Kidney (tissue), 14 donors: ENCODE data around the gene ITPKC. TPM values are rescaled to one million over a fixed set of nuclear protein-coding genes. Genes with fewer than 3 reads are reported as not detected.

ENCODE experiments used
- DNase-seq, 5 donors: peaks; one replicate each; pipeline ENCODE4 v3.0.0-alpha.2; 2013 to 2020
- FAIRE-seq: peaks from 2 replicates; lab custom pipeline; 2012; peaks lifted over from hg19 to GRCh38; lab: Jason Lieb, UNC
- H3K27ac ChIP-seq, 2 donors: one replicate each; pipeline ENCODE4 v1.7.0; 2013; ENCODE audit warnings: low read depth in 2 of 2, low read length in 2 of 2, inconsistent platforms in 1 of 2
- H3K27me3 ChIP-seq: one replicate; pipeline ENCODE4 v1.7.1; 2013; ENCODE audit warnings: low read length, inconsistent platforms; ENCODE audit not compliant: control insufficient read depth, insufficient read depth
- H3K36me3 ChIP-seq, 3 donors: one replicate each; pipeline versions ENCODE4 v1.7.0 to v1.7.1; 2013; ENCODE audit warnings: low read length in 3 of 3, control low read depth in 1 of 3, inconsistent platforms in 1 of 3; ENCODE audit not compliant: insufficient read depth in 3 of 3, control insufficient read depth in 2 of 3
- H3K4me1 ChIP-seq, 3 donors: one replicate each; pipeline versions ENCODE4 v1.7.0 to v1.7.1; 2013; ENCODE audit warnings: low read length in 3 of 3, inconsistent platforms in 1 of 3, low read depth in 1 of 3; ENCODE audit not compliant: control insufficient read depth in 2 of 3, insufficient read depth in 2 of 3
- H3K4me3 ChIP-seq, 3 donors: one replicate each; pipeline versions ENCODE4 v1.7.0 to v1.8.1; 2013; ENCODE audit warnings: low read length in 3 of 3, control low read depth in 1 of 3, inconsistent platforms in 1 of 3
- H3K9ac ChIP-seq, 3 donors: one replicate each; pipeline versions ENCODE4 v1.7.0 to v1.7.1; 2013; ENCODE audit warnings: low read length in 3 of 3, control low read depth in 1 of 3, inconsistent platforms in 1 of 3
- H3K9me3 ChIP-seq, 3 donors: one replicate each; pipeline versions ENCODE4 v1.7.0 to v1.7.1; 2013; ENCODE audit warnings: low read length in 3 of 3, control low read depth in 1 of 3, inconsistent platforms in 1 of 3; ENCODE audit not compliant: control insufficient read depth in 2 of 3, insufficient read depth in 1 of 3
- intact Hi-C: fragments of 100-400 bp; cut with DNase I; formaldehyde crosslinking; loops from one replicate; pipeline ENCODE4 v1.11.1; 2022
- polyA plus RNA-seq: library from polyadenylated mRNA; stranded (reverse); fragments of 350-450 nt; fragmentation: Illumina TruSeq; extraction: RNeasy Lipid Tissue Mini Kit (QIAGEN cat#74804); gene quantifications from one replicate; pipeline ENCODE4 v1.2.3, GENCODE V29; 2014; ENCODE audit warnings: low read depth, low replicate concordance; ENCODE audit not compliant: insufficient read depth
- total RNA-seq: library from RNA; stranded (reverse); fragmentation: NEBNext Ultra II Directional; extraction: Animal tissue kit (Norgen Biotek cat#: 25700); gene quantifications from one replicate; pipeline ENCODE4 v1.2.1, GENCODE V29; 2021
- TF ChIP-seq, protein P1 (sequence below): IDR thresholded peaks from 3 replicates; pipeline ENCODE4 v1.5.1; 2012; ENCODE audit warnings: mild to moderate bottlenecking, moderate library complexity, borderline replicate concordance; ENCODE audit not compliant: insufficient read depth; ENCODE audit errors: extremely low read depth
- donor health status: control.
- donor health status: control.
- donor health status: control.
- donor health status: control.
- donor health status: control.
- donor health status: DM: yes; HTN: yes; CAD: no.
- donor health status: Normal renal cell carcinoma (clear cell type).

Gene ITPKC
- total and polyA plus RNA-seq, 2 donors from 2014 or later, result 14.3 to 27.9 TPM

DNA sequence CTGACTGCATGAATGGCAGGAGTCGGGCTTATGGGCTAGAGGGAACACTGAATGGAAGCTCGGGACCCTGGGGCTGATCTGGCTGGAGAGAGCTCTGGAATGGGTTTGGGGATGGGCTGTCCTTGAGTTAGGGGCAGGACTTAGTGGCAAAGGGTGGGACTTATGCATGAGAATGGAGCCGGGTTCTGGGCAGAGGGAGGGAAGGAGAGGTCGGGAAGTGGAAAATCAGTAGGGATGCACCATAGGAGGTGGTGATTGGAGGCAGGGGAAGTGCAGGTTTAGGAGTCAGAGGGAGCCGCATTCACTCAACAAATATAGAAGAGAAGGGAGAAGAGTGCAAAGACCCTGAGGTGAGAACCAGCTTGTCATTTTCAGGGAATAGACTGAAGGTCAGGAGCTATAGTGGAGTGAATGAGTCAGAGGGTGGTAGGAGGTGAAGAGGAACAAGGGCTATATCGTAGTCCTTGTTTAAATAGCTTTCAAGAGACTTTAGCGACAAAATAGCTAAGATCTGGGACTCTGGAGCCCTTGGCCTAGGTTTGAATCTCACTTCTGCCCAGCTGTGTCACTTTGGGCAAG is 61.9 kb downstream of the ITPKC start:
- no peaks in the 10 kb centered on the region for H3K9me3 ChIP-seq
- intact Hi-C loops, result no loop called here
- TF ChIP-seq, protein P1, sequence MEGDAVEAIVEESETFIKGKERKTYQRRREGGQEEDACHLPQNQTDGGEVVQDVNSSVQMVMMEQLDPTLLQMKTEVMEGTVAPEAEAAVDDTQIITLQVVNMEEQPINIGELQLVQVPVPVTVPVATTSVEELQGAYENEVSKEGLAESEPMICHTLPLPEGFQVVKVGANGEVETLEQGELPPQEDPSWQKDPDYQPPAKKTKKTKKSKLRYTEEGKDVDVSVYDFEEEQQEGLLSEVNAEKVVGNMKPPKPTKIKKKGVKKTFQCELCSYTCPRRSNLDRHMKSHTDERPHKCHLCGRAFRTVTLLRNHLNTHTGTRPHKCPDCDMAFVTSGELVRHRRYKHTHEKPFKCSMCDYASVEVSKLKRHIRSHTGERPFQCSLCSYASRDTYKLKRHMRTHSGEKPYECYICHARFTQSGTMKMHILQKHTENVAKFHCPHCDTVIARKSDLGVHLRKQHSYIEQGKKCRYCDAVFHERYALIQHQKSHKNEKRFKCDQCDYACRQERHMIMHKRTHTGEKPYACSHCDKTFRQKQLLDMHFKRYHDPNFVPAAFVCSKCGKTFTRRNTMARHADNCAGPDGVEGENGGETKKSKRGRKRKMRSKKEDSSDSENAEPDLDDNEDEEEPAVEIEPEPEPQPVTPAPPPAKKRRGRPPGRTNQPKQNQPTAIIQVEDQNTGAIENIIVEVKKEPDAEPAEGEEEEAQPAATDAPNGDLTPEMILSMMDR, result no peak
- H3K36me3 ChIP-seq, result no peaks in the 10 kb centered on the region
- H3K9ac ChIP-seq, result peak overlapping the region in 2 of 3 donors; percentile 2 to 11
- H3K4me3 ChIP-seq, result peak overlapping the region; percentile 64 to 99 (median 72)
- DNase-seq (no peak), FAIRE-seq (no peak)
- no peaks in the 10 kb centered on the region for H3K27me3 ChIP-seq
- peak overlapping the region; percentile 96 to 99 for H3K27ac ChIP-seq
- H3K4me1 ChIP-seq, result peaks cover 0 to 10% (median 10%) of the 10 kb centered on the region in 3 donors

- no peak overlapping the region for H3K9ac ChIP-seq
- no peaks in the 10 kb centered on the region for H3K27me3 ChIP-seq
- H3K9me3 ChIP-seq, result no peaks in the 10 kb centered on the region
- DNase-seq, result no peak
- no peak overlapping the region for H3K27ac ChIP-seq
- intact Hi-C loops, result no loop called here
- peaks cover 0 to 3% (median 0%) of the 10 kb centered on the region in 3 donors for H3K36me3 ChIP-seq
- H3K4me3 ChIP-seq, result no peak overlapping the region
- H3K4me1 ChIP-seq, result peaks cover 0 to 10% (median 10%) of the 10 kb centered on the region in 3 donors
- FAIRE-seq, result no peak
- TF ChIP-seq, protein P1, result no peak
Measured at GRCh38 chr19:40780582-40780981, 63.7 kb downstream of the ITPKC start.

- H3K9ac ChIP-seq, result no peak overlapping the region
- no peak for FAIRE-seq
Measured at GRCh38 chr19:40781140-40781539, 64.2 kb downstream of the ITPKC start.

More at GRCh38 chr19:40781140-40781539, 64.2 kb downstream of the ITPKC start:
- H3K4me3 ChIP-seq, result no peak overlapping the region
- TF ChIP-seq, protein P1, result no peak
- intact Hi-C loops, result no loop called here
- H3K27me3 ChIP-seq, result no peaks in the 10 kb centered on the region
- peaks cover 0 to 10% (median 10%) of the 10 kb centered on the region in 3 donors for H3K4me1 ChIP-seq
- DNase-seq, result no peak
- H3K27ac ChIP-seq, result no peak overlapping the region
- no peaks in the 10 kb centered on the region for H3K9me3 ChIP-seq
- H3K36me3 ChIP-seq, result peaks cover 0 to 3% (median 0%) of the 10 kb centered on the region in 3 donors
